NCI-H146 treated with DMSO at 0.1 percent for 48 hours (cell line): ENCODE measurements around the gene TBX6.
"Not testable (repeated sequence)": the region's sequence is repeated elsewhere in the genome, so short reads cannot be mapped to it uniquely, and the experiment has no call there.

Experiments
- DNase-seq: peaks from one replicate; lab custom pipeline; 2025; ENCODE audit not compliant: unreplicated experiment; lab: John Stamatoyannopoulos, UW

The TBX6 gene

GRCh38 chr16:30066761-30067583 lies 24.8 kb downstream of the TBX6 start:
- DNase-seq: no peak

- no peak for DNase-seq
Measured at GRCh38 chr16:30065943-30066760, 25.6 kb downstream of the TBX6 start.

- DNase-seq: peak; percentile 97
Measured at GRCh38 chr16:30065102-30065942, 26.4 kb downstream of the TBX6 start, which contains the start of gene ALDOA. TSS of gene ALDOA (plus strand) at chr16:30065760. CDS start at chr16:30066898, 1,138 bp downstream.

GRCh38 chr16:30064729-30065101 lies 27.0 kb downstream of the TBX6 start:
- no peak for DNase-seq

GRCh38 chr16:30063893-30064728 lies 27.6 kb downstream of the TBX6 start:
- DNase-seq: peak; percentile 66

GRCh38 chr16:30063278-30063892 lies 28.3 kb downstream of the TBX6 start:
- DNase-seq: no peak

- no peak for DNase-seq
Measured at GRCh38 chr16:30060836-30061554, 30.7 kb downstream of the TBX6 start.

GRCh38 chr16:30060346-30060745 lies 31.4 kb downstream of the TBX6 start:
- DNase-seq: no peak

- no peak for DNase-seq
Measured at GRCh38 chr16:30054959-30055553, 36.7 kb downstream of the TBX6 start.

GRCh38 chr16:30054451-30054850 lies 37.3 kb downstream of the TBX6 start:
- DNase-seq: no peak

GRCh38 chr16:30053376-30054015 lies 38.2 kb downstream of the TBX6 start:
- DNase-seq: no peak

GRCh38 chr16:30052671-30053372 lies 38.9 kb downstream of the TBX6 start:
- DNase-seq: peak; percentile 96

- DNase-seq: no peak
Measured at GRCh38 chr16:30051518-30051917, 40.2 kb downstream of the TBX6 start.

- DNase-seq: no peak
Measured at GRCh38 chr16:30049871-30050270, 41.9 kb downstream of the TBX6 start.

GRCh38 chr16:30046588-30046987 lies 45.1 kb downstream of the TBX6 start:
- DNase-seq: no peak

GRCh38 chr16:30046178-30046577 lies 45.5 kb downstream of the TBX6 start:
- DNase-seq: no peak

GRCh38 chr16:30041841-30042240 lies 49.9 kb downstream of the TBX6 start:
- DNase-seq: no peak

- not testable (repeated sequence) for DNase-seq
Measured at GRCh38 chr16:30040690-30041089, 51.0 kb downstream of the TBX6 start.
